HFF-Myc (cell line): ENCODE data around the gene OPCML.

ENCODE experiments used
- DNase-seq: peaks from one replicate; pipeline ENCODE4 v3.0.0-alpha.2; 2011; ENCODE audit warnings: low read depth; ENCODE audit errors: extremely low read depth
- H3K4me3 ChIP-seq: replicated peaks from 2 replicates; pipeline ENCODE4 v1.5.1; 2011; ENCODE audit warnings: low read depth, mild to moderate bottlenecking, control low read depth, low read length
- TF ChIP-seq, protein P1 (sequence below): IDR thresholded peaks from 2 replicates; pipeline ENCODE4 v1.5.1; 2012; ENCODE audit warnings: mild to moderate bottlenecking, low read depth, low read length, control low read depth; ENCODE audit errors: missing control alignments

OPCML gene

DNA sequence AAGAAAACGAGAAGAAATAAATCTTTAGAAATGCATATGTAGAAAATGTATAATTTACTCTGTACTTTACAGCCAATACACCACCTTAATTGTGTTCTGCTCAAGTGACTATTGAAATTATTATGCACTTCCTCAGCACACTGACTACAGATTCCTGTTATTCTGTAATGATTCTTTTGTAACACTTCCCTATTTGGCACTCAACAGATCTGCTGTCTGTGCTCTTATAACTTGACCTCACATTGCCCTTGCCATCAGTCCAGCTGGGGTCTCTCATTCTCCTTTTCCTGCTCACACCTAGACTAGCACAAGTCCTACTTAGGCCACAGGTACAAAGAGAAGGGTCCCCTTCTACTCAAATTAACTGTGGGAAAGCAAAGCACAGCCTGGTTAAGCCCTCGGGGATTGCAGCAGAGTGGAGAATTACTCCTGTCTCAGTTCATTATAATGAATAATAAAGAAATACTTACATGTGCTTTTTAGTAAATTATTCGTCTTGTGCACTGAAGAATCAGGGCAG is 860.4 kb downstream of the OPCML start:
- no peak overlapping the region for H3K4me3 ChIP-seq
- no peak for DNase-seq
- TF ChIP-seq, protein P1, sequence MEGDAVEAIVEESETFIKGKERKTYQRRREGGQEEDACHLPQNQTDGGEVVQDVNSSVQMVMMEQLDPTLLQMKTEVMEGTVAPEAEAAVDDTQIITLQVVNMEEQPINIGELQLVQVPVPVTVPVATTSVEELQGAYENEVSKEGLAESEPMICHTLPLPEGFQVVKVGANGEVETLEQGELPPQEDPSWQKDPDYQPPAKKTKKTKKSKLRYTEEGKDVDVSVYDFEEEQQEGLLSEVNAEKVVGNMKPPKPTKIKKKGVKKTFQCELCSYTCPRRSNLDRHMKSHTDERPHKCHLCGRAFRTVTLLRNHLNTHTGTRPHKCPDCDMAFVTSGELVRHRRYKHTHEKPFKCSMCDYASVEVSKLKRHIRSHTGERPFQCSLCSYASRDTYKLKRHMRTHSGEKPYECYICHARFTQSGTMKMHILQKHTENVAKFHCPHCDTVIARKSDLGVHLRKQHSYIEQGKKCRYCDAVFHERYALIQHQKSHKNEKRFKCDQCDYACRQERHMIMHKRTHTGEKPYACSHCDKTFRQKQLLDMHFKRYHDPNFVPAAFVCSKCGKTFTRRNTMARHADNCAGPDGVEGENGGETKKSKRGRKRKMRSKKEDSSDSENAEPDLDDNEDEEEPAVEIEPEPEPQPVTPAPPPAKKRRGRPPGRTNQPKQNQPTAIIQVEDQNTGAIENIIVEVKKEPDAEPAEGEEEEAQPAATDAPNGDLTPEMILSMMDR, result no peak

DNA sequence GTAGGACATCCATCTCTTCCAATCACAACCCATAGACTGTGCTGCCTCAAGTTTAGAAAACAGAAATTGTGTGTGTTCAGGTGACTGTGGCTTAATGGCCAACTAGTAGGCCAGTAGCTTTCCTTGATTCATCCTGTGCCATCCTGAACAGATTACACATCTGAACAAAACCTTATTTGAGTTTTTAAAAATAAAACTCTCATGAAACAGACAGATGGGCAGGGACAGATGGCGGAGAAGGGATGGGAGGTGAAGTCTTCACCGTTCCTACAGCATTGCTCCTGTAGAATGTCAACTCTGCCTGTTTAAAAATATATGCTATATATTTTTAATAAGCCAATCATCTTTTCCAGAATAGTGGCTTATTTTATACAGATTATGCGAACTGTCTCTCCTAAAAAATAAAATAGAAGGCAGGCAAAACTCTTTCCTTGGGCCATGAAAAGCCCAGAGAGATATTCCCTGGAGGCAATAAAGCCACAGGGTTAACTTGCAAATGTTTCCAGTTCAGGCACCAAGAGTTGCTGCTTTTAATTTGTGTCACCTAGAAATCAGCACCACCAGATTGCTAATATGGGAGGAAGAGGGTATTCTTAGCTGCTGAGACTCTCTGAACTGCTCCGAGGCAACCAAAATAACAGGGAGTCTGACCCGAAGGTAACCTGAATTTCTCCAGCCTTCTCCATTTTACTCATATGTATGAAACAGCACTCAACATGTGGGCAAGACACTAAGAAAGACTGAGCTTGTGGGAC is 861.2 kb downstream of the OPCML start:
- H3K4me3 ChIP-seq, result no peak overlapping the region
- TF ChIP-seq, protein P1, result no peak
- DNase-seq, result no peak

DNA sequence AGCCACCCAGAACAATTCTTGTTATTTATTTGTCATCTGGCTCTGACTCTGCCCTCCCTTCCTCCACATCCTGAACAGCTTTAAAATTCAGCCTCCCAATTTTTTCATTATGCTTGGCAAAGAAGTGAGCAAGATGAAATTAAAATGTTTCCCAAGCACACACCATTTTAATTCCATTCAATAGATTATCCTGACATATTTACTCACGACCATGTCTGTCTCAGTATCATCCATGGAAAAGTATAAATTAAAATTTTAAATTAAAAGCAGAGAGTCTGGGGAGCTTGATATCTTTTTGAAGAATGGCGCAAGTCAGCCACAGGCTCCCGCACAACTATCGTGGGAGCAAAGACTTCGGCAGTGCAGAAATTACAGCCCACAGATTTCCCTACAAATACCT is 862.4 kb downstream of the OPCML start:
- no peak overlapping the region for H3K4me3 ChIP-seq
- DNase-seq, result no peak
- TF ChIP-seq, protein P1, result no peak

DNA sequence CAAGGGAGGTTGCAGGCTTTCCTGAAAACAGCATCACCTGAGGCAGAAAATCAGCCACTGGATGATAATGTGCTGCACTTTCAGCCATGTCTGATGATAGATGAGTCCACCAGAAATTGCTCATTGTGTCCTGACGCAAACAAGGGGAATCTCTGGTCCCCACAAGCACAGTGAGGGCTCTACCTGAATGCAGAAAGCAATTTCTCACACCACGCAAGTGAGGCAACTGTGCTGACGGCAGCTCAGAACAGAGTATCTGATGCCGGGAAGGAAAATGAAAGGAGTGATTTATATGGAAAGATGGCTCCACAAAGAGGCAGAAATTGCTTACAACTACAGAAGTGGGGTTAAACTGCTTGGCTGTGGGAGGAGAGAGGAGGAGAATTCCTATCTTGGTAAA is 867.1 kb downstream of the OPCML start:
- TF ChIP-seq, protein P1, result no peak
- no peak overlapping the region for H3K4me3 ChIP-seq
- no peak for DNase-seq

DNA sequence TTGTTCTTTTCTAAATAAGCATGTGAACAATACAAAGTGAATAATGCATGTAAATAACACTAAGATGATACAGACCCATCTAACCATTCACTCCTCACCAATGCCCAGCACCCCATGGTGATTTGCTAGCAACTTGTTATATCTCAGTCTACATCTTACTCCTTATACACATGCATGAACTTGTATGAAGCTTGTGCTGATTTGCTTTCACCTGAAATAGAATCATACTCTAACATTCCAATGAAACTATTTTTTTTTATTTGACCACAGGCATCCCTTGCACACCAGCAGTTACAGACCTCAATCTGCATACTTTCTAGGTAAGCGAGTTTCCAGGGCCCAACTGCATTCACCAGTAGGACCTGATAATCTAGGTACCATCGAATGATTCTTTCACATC is 873.6 kb downstream of the OPCML start:
- TF ChIP-seq, protein P1, result no peak
- H3K4me3 ChIP-seq, result no peak overlapping the region
- no peak for DNase-seq

DNA sequence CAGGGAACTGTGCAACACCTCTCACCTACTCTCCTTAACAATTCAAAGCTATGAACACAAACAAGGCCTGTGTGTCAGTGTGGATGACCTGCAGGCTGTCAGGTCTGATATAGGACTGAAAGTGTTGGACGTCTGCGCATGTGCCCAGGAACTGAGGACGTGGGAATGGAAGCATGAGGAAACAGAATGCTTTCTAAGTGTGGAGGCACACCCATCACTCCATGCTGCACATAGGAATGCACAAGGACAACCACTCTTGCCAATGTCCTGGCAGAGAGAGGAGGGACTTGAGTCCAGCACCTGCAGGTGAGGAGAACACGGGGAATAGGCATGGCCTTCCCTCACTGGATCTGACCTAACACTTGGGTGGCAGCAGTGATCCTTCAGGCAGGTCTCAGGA is 874.3 kb downstream of the OPCML start:
- DNase-seq, result no peak
- H3K4me3 ChIP-seq, result no peak overlapping the region
- TF ChIP-seq, protein P1, result no peak
